IMR-90 (cell line): ENCODE results near the gene NIPAL1.

Source experiments
- POLR2A ChIP-seq: IDR thresholded peaks from 2 replicates; pipeline ENCODE4 v1.6.1; 2012; ENCODE audit warnings: mild to moderate bottlenecking, low read depth, low read length
- TF ChIP-seq, protein P1 (sequence below): conservative IDR thresholded peaks from 2 replicates; pipeline ENCODE4 v1.5.1; 2012; ENCODE audit warnings: mild to moderate bottlenecking, low read depth, low read length, improper control_type of control experiment

GRCh38 chr4:48082956-48083355 lies 66.4 kb downstream of the NIPAL1 start:
- TF ChIP-seq, protein P1, sequence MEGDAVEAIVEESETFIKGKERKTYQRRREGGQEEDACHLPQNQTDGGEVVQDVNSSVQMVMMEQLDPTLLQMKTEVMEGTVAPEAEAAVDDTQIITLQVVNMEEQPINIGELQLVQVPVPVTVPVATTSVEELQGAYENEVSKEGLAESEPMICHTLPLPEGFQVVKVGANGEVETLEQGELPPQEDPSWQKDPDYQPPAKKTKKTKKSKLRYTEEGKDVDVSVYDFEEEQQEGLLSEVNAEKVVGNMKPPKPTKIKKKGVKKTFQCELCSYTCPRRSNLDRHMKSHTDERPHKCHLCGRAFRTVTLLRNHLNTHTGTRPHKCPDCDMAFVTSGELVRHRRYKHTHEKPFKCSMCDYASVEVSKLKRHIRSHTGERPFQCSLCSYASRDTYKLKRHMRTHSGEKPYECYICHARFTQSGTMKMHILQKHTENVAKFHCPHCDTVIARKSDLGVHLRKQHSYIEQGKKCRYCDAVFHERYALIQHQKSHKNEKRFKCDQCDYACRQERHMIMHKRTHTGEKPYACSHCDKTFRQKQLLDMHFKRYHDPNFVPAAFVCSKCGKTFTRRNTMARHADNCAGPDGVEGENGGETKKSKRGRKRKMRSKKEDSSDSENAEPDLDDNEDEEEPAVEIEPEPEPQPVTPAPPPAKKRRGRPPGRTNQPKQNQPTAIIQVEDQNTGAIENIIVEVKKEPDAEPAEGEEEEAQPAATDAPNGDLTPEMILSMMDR: no peak
- TF ChIP-seq POLR2A: no peak
